ENCODE results near the gene KRT73. TPM values are rescaled to one million over a fixed set of nuclear protein-coding genes. Genes with fewer than 3 reads are reported as not detected.

KRT73 gene
- total and polyA plus RNA-seq, 2 experiments from 2014 or later, result not detected

DNA sequence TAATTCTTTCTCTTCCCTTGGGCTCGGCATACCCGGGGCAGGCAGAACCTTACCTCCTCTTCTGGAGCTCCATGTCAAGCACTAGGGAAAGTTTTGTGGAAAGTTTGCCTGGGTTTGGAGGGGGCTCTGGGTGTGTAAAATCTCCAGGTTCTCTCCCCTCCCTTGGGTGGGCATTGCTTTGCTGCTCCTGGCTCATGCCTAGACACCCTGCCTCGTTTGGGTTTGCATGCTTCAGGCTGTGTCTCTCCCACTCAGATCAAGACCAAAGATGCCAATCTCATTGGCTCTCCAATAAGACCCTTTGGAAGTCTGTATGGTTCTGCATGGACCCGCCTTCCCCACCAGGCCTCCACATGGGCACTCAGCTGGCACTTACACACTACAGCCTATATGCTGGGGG lies 39.8 kb upstream of the KRT73 start:
- H3K4me2 ChIP-seq, result no peak overlapping the region
- ATAC-seq (no peak), DNase-seq (ENCODE audit: low spot score) (no peak)
- H3K36me3 ChIP-seq (ENCODE audit: insufficient read depth), result no peaks in the 10 kb centered on the region
- H3K4me3 ChIP-seq, result no peak overlapping the region
- H3K4me1 Mint-ChIP-seq, result no peaks in the 10 kb centered on the region; the same call in 2 of the 3 replicates
- no peaks in the 10 kb centered on the region for H3K79me2 ChIP-seq (replicated peaks; ENCODE audit: insufficient read depth)
- H3K9me3 Mint-ChIP-seq, result no peaks in the 10 kb centered on the region
- H3K4me3 Mint-ChIP-seq, result no peak overlapping the region
- H3K36me3 Mint-ChIP-seq (ENCODE audit: low read depth), result no peaks in the 10 kb centered on the region
- H3K27ac Mint-ChIP-seq, result no peak overlapping the region
- H3K27ac ChIP-seq (ENCODE audit: low read depth), result no peak overlapping the region
- no peaks in the 10 kb centered on the region for H3K27me3 ChIP-seq (ENCODE audit: insufficient read depth)
- peaks cover 2% of the 10 kb centered on the region for H3K27me3 Mint-ChIP-seq (ENCODE audit: insufficient read depth, low read depth, poor library complexity)
- H3F3A ChIP-seq (replicated peaks; ENCODE audit: low read depth), result no peaks in the 10 kb centered on the region
- no peaks in the 10 kb centered on the region for H4K20me1 ChIP-seq (replicated peaks; ENCODE audit: insufficient read depth)
- H3K4me1 ChIP-seq (ENCODE audit: insufficient read depth), result no peaks in the 10 kb centered on the region
- H2AFZ ChIP-seq, result peak overlapping the region; percentile 38; the same call in 1 of the 2 replicates
- TF ChIP-seq NANOG (IDR thresholded peaks at IDR 0.05; ENCODE audit: borderline replicate concordance), result no peak
- TF ChIP-seq ZNF114 (CRISPR knock-in tag; IDR thresholded peaks at IDR 0.05), result no peak
- TF ChIP-seq, protein P1, sequence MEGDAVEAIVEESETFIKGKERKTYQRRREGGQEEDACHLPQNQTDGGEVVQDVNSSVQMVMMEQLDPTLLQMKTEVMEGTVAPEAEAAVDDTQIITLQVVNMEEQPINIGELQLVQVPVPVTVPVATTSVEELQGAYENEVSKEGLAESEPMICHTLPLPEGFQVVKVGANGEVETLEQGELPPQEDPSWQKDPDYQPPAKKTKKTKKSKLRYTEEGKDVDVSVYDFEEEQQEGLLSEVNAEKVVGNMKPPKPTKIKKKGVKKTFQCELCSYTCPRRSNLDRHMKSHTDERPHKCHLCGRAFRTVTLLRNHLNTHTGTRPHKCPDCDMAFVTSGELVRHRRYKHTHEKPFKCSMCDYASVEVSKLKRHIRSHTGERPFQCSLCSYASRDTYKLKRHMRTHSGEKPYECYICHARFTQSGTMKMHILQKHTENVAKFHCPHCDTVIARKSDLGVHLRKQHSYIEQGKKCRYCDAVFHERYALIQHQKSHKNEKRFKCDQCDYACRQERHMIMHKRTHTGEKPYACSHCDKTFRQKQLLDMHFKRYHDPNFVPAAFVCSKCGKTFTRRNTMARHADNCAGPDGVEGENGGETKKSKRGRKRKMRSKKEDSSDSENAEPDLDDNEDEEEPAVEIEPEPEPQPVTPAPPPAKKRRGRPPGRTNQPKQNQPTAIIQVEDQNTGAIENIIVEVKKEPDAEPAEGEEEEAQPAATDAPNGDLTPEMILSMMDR (conservative IDR thresholded peaks at IDR 0.05; ENCODE audit: low read depth in 2 of 2), result no peak
- TF ChIP-seq POLR2AphosphoS5 (IDR thresholded peaks at IDR 0.05; ENCODE audit: low read depth), result no peak
- no peak for TF ChIP-seq ZNF331 (CRISPR knock-in tag; IDR thresholded peaks at IDR 0.05; ENCODE audit: low read depth)
- no peak for TF ChIP-seq REST (IDR thresholded peaks at IDR 0.05; ENCODE audit: unreplicated experiment)
- H3K9me2 ChIP-seq (ENCODE audit: insufficient read depth), result no peaks in the 10 kb centered on the region

DNA sequence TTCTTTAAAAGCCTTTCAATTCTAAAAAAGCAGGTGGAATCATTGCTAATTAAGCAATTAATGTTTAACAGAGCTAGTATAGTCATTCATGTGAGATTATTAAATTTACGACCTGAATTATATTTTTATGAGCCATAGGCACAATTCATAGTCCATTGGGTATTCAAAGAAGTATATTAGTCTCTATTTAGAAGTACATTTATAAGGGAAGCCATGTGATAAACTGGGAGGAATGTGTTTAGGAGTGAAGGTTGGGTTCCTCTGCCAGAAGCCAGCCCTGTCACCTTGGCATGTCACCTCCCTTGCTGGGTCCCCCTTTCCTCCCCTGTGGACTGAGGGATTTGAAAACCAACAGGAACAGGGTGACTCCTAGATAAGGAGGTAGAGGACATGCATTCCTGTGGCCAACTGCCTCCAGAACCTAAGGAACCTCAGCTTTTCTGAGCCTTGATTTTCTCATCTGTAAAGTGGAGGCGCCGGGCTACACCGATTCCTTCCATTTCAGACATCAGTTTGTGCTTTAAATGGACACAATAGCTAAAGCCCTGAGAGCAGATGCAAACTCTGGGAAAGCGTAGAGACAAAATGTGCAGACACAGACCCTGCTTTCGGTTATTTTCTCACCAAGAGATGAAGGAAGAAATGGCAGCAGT lies 39.0 kb upstream of the KRT73 start:
- H3K4me2 ChIP-seq, result no peak overlapping the region
- Mint-ChIP-seq H3K4me1 (no peaks in the 10 kb centered on the region; the same call in 2 of the 3 replicates), H3K27ac (no peak overlapping the region), H3K9me3 (peaks cover under 1% of the 10 kb centered on the region; the same call in 1 of the 3 replicates), H3K27me3 (ENCODE audit: insufficient read depth, low read depth, poor library complexity) (peaks cover 5% of the 10 kb centered on the region), H3K4me3 (no peak overlapping the region), H3K36me3 (ENCODE audit: low read depth) (no peaks in the 10 kb centered on the region)
- no peak overlapping the region for H3K27ac ChIP-seq (ENCODE audit: low read depth)
- peak overlapping the region; percentile 38; the same call in 1 of the 2 replicates for H2AFZ ChIP-seq
- no peaks in the 10 kb centered on the region for H3K36me3 ChIP-seq (ENCODE audit: insufficient read depth)
- H3K4me3 ChIP-seq, result no peak overlapping the region
- ATAC-seq (no peak), DNase-seq (ENCODE audit: low spot score) (no peak)
- no peaks in the 10 kb centered on the region for H3K27me3 ChIP-seq (ENCODE audit: insufficient read depth)
- no peaks in the 10 kb centered on the region for H3F3A ChIP-seq (replicated peaks; ENCODE audit: low read depth)
- H3K79me2 ChIP-seq (replicated peaks; ENCODE audit: insufficient read depth), result no peaks in the 10 kb centered on the region
- H3K9me2 ChIP-seq (ENCODE audit: insufficient read depth), result no peaks in the 10 kb centered on the region
- no peaks in the 10 kb centered on the region for H3K4me1 ChIP-seq (ENCODE audit: insufficient read depth)
- H4K20me1 ChIP-seq (replicated peaks; ENCODE audit: insufficient read depth), result no peaks in the 10 kb centered on the region
- TF ChIP-seq EZH2phosphoT487 (IDR thresholded peaks at IDR 0.05; ENCODE audit: unreplicated experiment) (no peak), NANOG (IDR thresholded peaks at IDR 0.05; ENCODE audit: borderline replicate concordance) (no peak), ZNF462 (CRISPR knock-in tag; IDR thresholded peaks at IDR 0.05) (no peak)

All from GM23338 (cell line).